H9 (cell line): ENCODE results near the gene PKNOX2. TPM values are rescaled to one million over a fixed set of nuclear protein-coding genes. Genes with fewer than 3 reads are reported as not detected.

Experiments used
- DNase-seq: peaks from one replicate; pipeline ENCODE4 v3.0.0-alpha.2; 2017
- H2AFZ ChIP-seq: one replicate; pipeline ENCODE4 v1.6.1; 2013; ENCODE audit warnings: mild to moderate bottlenecking, low read length, control low read depth, moderate library complexity
- H2AK5ac ChIP-seq: 2 replicates; pipeline ENCODE4 v1.6.1; 2013; ENCODE audit warnings: low read length, control low read depth, mixed read lengths; ENCODE audit not compliant: insufficient read length
- H2BK120ac ChIP-seq: one replicate; pipeline ENCODE4 v1.6.1; 2013; ENCODE audit warnings: low read depth, mild to moderate bottlenecking, low read length, control low read depth, inconsistent platforms; ENCODE audit not compliant: poor library complexity, severe bottlenecking
- H2BK12ac ChIP-seq: 2 replicates; pipeline ENCODE4 v1.6.1; 2013; ENCODE audit warnings: low read length, control low read depth, mixed read lengths, low read depth; ENCODE audit not compliant: insufficient read length
- H2BK15ac ChIP-seq: 2 replicates; pipeline ENCODE4 v1.6.1; 2013; ENCODE audit warnings: low read depth, low read length, control low read depth
- H2BK20ac ChIP-seq: one replicate; pipeline ENCODE4 v1.6.1; 2013; ENCODE audit warnings: low read depth, mild to moderate bottlenecking, low read length, control low read depth, inconsistent platforms; ENCODE audit not compliant: poor library complexity, severe bottlenecking
- H2BK5ac ChIP-seq: 2 replicates; pipeline ENCODE4 v1.6.1; 2013; ENCODE audit warnings: low read length, control low read depth, mixed read lengths; ENCODE audit not compliant: insufficient read length
- H3K14ac ChIP-seq: 2 replicates; pipeline ENCODE4 v1.6.1; 2013; ENCODE audit warnings: low read length, control low read depth; ENCODE audit not compliant: insufficient read depth
- H3K18ac ChIP-seq: 2 replicates; pipeline ENCODE4 v1.6.1; 2013; ENCODE audit warnings: low read depth, mild to moderate bottlenecking, mixed read lengths, low read length, control low read depth; ENCODE audit not compliant: insufficient read length
- H3K23ac ChIP-seq: 2 replicates; pipeline ENCODE4 v1.6.1; 2013; ENCODE audit warnings: low read length, control low read depth, mixed read lengths, low read depth; ENCODE audit not compliant: insufficient read length
- H3K23me2 ChIP-seq: 2 replicates; pipeline ENCODE4 v1.6.1; 2013; ENCODE audit warnings: low read depth, mild to moderate bottlenecking, mixed read lengths, low read length, control low read depth; ENCODE audit not compliant: insufficient read length, poor library complexity, severe bottlenecking
- H3K27ac ChIP-seq: 2 replicates; pipeline ENCODE4 v1.5.1; 2013; ENCODE audit warnings: low read length, control low read depth, mixed read lengths, low read depth; ENCODE audit not compliant: insufficient read length
- H3K27me3 ChIP-seq: 2 replicates; pipeline ENCODE4 v1.6.1; 2013; ENCODE audit warnings: low read length, control low read depth, inconsistent platforms; ENCODE audit not compliant: insufficient read depth
- H3K4ac ChIP-seq: 2 replicates; pipeline ENCODE4 v1.6.1; 2013; ENCODE audit warnings: low read depth, mild to moderate bottlenecking, control low read depth, inconsistent platforms, low read length, moderate library complexity
- H3K4me1 ChIP-seq: 2 replicates; pipeline ENCODE4 v1.6.1; 2013; ENCODE audit warnings: low read length, control low read depth, inconsistent platforms; ENCODE audit not compliant: insufficient read depth
- H3K4me2 ChIP-seq: 2 replicates; pipeline ENCODE4 v1.6.1; 2013; ENCODE audit warnings: low read length, control low read depth, mixed read lengths; ENCODE audit not compliant: insufficient read length, insufficient read depth
- H3K56ac ChIP-seq: 2 replicates; pipeline ENCODE4 v1.6.1; 2013; ENCODE audit warnings: low read depth, mild to moderate bottlenecking, mixed read lengths, low read length, control low read depth; ENCODE audit not compliant: insufficient read length
- H3K79me1 ChIP-seq: 2 replicates; pipeline ENCODE4 v1.6.1; 2013; ENCODE audit warnings: low read depth, mild to moderate bottlenecking, moderate library complexity, low read length, control low read depth, inconsistent platforms; ENCODE audit not compliant: insufficient read depth, poor library complexity, severe bottlenecking
- H3K79me2 ChIP-seq: 2 replicates; pipeline ENCODE4 v1.6.1; 2013; ENCODE audit warnings: low read length, control low read depth, inconsistent platforms; ENCODE audit not compliant: insufficient read depth
- H3K9ac ChIP-seq: 2 replicates; pipeline ENCODE4 v1.6.1; 2013; ENCODE audit warnings: low read length, control low read depth, mixed read lengths; ENCODE audit not compliant: insufficient read length; ENCODE audit errors: extremely low read depth
- H3K9me3 ChIP-seq: one replicate; pipeline ENCODE4 v1.6.1; 2013; ENCODE audit warnings: low read depth, low read length, inconsistent platforms; ENCODE audit not compliant: control insufficient read depth
- H3T11ph ChIP-seq: one replicate; pipeline ENCODE4 v1.6.1; 2013; ENCODE audit warnings: mild to moderate bottlenecking, low read length, control low read depth, inconsistent platforms
- H4K20me1 ChIP-seq: one replicate; pipeline ENCODE4 v1.6.1; 2013; ENCODE audit not compliant: control insufficient read depth, insufficient read length, insufficient read depth
- H4K5ac ChIP-seq: 2 replicates; pipeline ENCODE4 v1.6.1; 2013; ENCODE audit warnings: low read depth, mild to moderate bottlenecking, mixed read lengths, low read length, control low read depth; ENCODE audit not compliant: insufficient read length
- H4K8ac ChIP-seq: replicated peaks from 2 replicates; pipeline ENCODE4 v1.6.1; 2013; ENCODE audit warnings: low read length, control low read depth, mixed read lengths, low read depth; ENCODE audit not compliant: insufficient read length
- H4K91ac ChIP-seq: 2 replicates; pipeline ENCODE4 v1.6.1; 2013; ENCODE audit warnings: low read depth, mild to moderate bottlenecking, moderate library complexity, mixed read lengths, low read length, control low read depth; ENCODE audit not compliant: insufficient read length
- H3K27ac Mint-ChIP-seq, 3 experiments: 2 replicates in 2 of 3; 3 replicates in 1 of 3; pipeline ENCODE4 v1.8.0; 2020 to 2021; ENCODE audit warnings: mixed read lengths in 3 of 3, mild to moderate bottlenecking in 1 of 3, moderate library complexity in 1 of 3
- H3K27me3 Mint-ChIP-seq: 2 replicates; pipeline ENCODE4 v1.8.0; 2021; ENCODE audit warnings: low read depth, mild to moderate bottlenecking, moderate library complexity, mixed read lengths
- H3K36me3 Mint-ChIP-seq, 3 experiments: 2 replicates in 2 of 3; 3 replicates in 1 of 3; pipeline ENCODE4 v1.8.0; 2020 to 2021; ENCODE audit warnings: low read depth in 3 of 3, mixed read lengths in 3 of 3; ENCODE audit not compliant: insufficient read depth in 1 of 3
- H3K4me1 Mint-ChIP-seq, 2 experiments: 2 replicates each; pipeline ENCODE4 v1.8.0; 2020; ENCODE audit warnings: mixed read lengths in 2 of 2
- H3K4me3 Mint-ChIP-seq, 2 experiments: 2 replicates in 1 of 2; 3 replicates in 1 of 2; pipeline ENCODE4 v1.8.0; 2020 to 2021; ENCODE audit warnings: mild to moderate bottlenecking in 2 of 2, mixed read lengths in 2 of 2, moderate library complexity in 1 of 2
- H3K9me3 Mint-ChIP-seq, 2 experiments: 2 replicates in 1 of 2; 3 replicates in 1 of 2; pipeline ENCODE4 v1.8.0; 2020; ENCODE audit warnings: mild to moderate bottlenecking in 2 of 2, mixed read lengths in 2 of 2, moderate library complexity in 1 of 2
- CTCF ChIP-seq: fragments of 200-600 bp; sonication (generic); conservative IDR thresholded peaks from 3 replicates; pipeline ENCODE4 v1.8.0; 2021; ENCODE audit warnings: antibody characterized with exemption, mild to moderate bottlenecking
- WGBS: extraction: QIAGEN DNeasy Blood & Tissue Kit; methylation state at CpG from one replicate; pipeline ENCODE4 v1.1.7; 2013; ENCODE audit warnings: missing lambda C conversion rate, low lambda C conversion rate, mixed read lengths; ENCODE audit not compliant: insufficient read length; ENCODE audit errors: extremely low coverage; 5-methylcytosine and 5-hydroxymethylcytosine counted together
- total RNA-seq: library from RNA; stranded (reverse); gene quantifications from 2 replicates; pipeline ENCODE4 v1.2.1, GENCODE V29; 2021

Gene PKNOX2
- total RNA-seq, 1 experiment from 2014 or later, result 1.3 TPM

DNA sequence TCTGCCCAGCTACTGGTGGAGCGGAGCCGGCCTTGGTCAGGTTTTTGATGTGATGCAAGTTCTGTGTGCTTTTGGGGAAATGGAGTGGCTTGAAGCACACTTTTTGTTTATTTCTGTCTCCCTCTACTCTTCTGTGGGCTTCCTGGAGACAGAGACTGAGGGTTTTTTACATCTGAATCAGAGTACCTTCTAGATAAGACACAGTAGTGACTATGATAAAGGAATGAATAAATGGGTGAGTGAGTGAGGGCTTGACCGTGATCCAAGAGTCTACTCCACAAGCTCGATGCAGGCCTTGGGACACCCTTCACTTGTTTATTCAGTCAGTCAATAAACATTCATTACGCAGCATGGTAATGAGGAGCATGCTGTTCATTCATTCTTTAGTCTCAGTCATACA is 125.7 kb downstream of the PKNOX2 start:
- no peak overlapping the region for H3K4ac ChIP-seq

More for the DNA sequence above, 125.7 kb downstream of the PKNOX2 start:
- H4K5ac ChIP-seq, result no peak overlapping the region
- no peaks in the 10 kb centered on the region for H3K27me3 ChIP-seq
- Mint-ChIP-seq H3K36me3 (no peaks in the 10 kb centered on the region), H3K4me3 (no peak overlapping the region), H3K9me3 (no peaks in the 10 kb centered on the region), H3K27ac (no peak overlapping the region), H3K4me1 (peaks cover 19 to 25% of the 10 kb centered on the region in 2 experiments), H3K27me3 (peaks cover 6% of the 10 kb centered on the region)
- peaks cover 2% of the 10 kb centered on the region for H4K20me1 ChIP-seq
- no peak overlapping the region for H2BK12ac ChIP-seq
- WGBS, result no CpG with 5 or more reads among the region's 5 CpGs
- TF ChIP-seq CTCF, result no peak
- H2BK120ac ChIP-seq, result no peak overlapping the region
- no peak overlapping the region for H3K4me2 ChIP-seq
- no peak overlapping the region for H3K56ac ChIP-seq
- no peak overlapping the region for H2AFZ ChIP-seq
- H2BK20ac ChIP-seq, result no peak overlapping the region
- no peaks in the 10 kb centered on the region for H3K79me2 ChIP-seq
- H4K8ac ChIP-seq, result no peak overlapping the region
- H3K18ac ChIP-seq, result no peak overlapping the region
- no peak overlapping the region for H3K23ac ChIP-seq
- DNase-seq, result no peak
- no peak overlapping the region for H4K91ac ChIP-seq
- H3K14ac ChIP-seq, result no peak overlapping the region
- no peak overlapping the region for H2AK5ac ChIP-seq
- H3K23me2 ChIP-seq, result no peaks in the 10 kb centered on the region
- H2BK5ac ChIP-seq, result no peak overlapping the region
- no peaks in the 10 kb centered on the region for H3K79me1 ChIP-seq
- H3K4me1 ChIP-seq, result no peaks in the 10 kb centered on the region
- H3K27ac ChIP-seq, result no peak overlapping the region
- no peak overlapping the region for H3K9ac ChIP-seq
- H2BK15ac ChIP-seq, result no peak overlapping the region
- no peak overlapping the region for H3T11ph ChIP-seq
- H3K9me3 ChIP-seq, result no peaks in the 10 kb centered on the region
